ENCODE measurements around the gene DCAKD. TPM values are rescaled to one million over a fixed set of nuclear protein-coding genes. Genes with fewer than 3 reads are reported as not detected.

DCAKD gene
- total and polyA plus RNA-seq, 2 donors (not counting 1 experiment from before 2014, with no cell fraction given) = 21.8 to 41.5 TPM

DNA sequence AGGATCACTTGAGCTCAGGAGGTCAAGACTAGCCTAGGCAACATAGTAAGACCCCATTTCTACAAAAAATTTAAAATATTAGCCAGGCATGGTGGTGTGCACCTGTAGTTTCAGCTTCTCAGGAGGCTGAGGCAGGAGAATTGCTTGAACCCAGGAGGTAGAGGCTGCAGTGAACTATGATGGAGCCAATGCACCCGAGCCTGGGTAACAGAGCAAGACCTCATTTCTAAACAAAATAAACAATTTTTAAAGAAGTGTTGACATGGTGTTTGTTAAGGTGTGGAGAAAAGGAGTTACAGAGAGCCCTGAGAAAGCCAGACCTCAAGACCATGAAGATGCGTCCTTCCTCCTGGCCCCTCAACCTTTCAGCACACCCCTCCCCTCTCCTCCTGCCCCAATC is 45.7 kb downstream of the DCAKD start:
- H3K27ac ChIP-seq (ENCODE audit: insufficient read depth, low read length) = no peak overlapping the region
- H3K79me2 ChIP-seq (ENCODE audit: control insufficient read depth, insufficient read depth, low read length) = no peaks in the 10 kb centered on the region
- TF ChIP-seq CTCF (conservative IDR thresholded peaks at IDR 0.05 in 1 of 2, IDR thresholded peaks at IDR 0.05 in 1 of 2; ENCODE audit: low read depth in 1 of 2, low read length in 2 of 2) = no peak
- TF ChIP-seq EZH2 (IDR thresholded peaks at IDR 0.05; ENCODE audit: low read length, missing control alignments) = no peak
- no peak overlapping the region for H2AFZ ChIP-seq (ENCODE audit: low read length)
- H3K4me3 ChIP-seq (replicated peaks in 1 of 4; ENCODE audit: control extremely low read depth in 1 of 4, insufficient read depth in 1 of 4, low read depth in 3 of 4, low read length in 4 of 4) = no peak overlapping the region
- no peaks in the 10 kb centered on the region for H3K9me3 ChIP-seq (ENCODE audit: control insufficient read depth, insufficient read depth, low read depth, low read length)
- no peaks in the 10 kb centered on the region for H3K4me1 ChIP-seq (ENCODE audit: control insufficient read depth, extremely low read depth, insufficient read depth, low read length)
- H3K4me2 ChIP-seq (ENCODE audit: extremely low read depth, insufficient read depth, low read length) = no peak overlapping the region
- no peak overlapping the region for H3K9ac ChIP-seq (ENCODE audit: insufficient read depth, low read length)
- peaks cover 10% of the 10 kb centered on the region for H3K27me3 ChIP-seq (ENCODE audit: control insufficient read depth, insufficient read depth, low read length)
- no peak for DNase-seq (ENCODE audit: low read depth in 2 of 2)
- no peaks in the 10 kb centered on the region for H3K36me3 ChIP-seq (ENCODE audit: control insufficient read depth, insufficient read depth, low read length)
- no peaks in the 10 kb centered on the region for H4K20me1 ChIP-seq (ENCODE audit: control insufficient read depth, extremely low read depth, insufficient read depth, low read length)

- Histone ChIP-seq H2AFZ (ENCODE audit: low read length) (no peak overlapping the region), H3K27ac (ENCODE audit: insufficient read depth, low read length) (no peak overlapping the region), H3K4me1 (ENCODE audit: control insufficient read depth, extremely low read depth, insufficient read depth, low read length) (no peaks in the 10 kb centered on the region), H3K27me3 (ENCODE audit: control insufficient read depth, insufficient read depth, low read length) (peaks cover 10% of the 10 kb centered on the region), H3K9ac (ENCODE audit: insufficient read depth, low read length) (no peak overlapping the region), H3K79me2 (ENCODE audit: control insufficient read depth, insufficient read depth, low read length) (no peaks in the 10 kb centered on the region), H4K20me1 (ENCODE audit: control insufficient read depth, extremely low read depth, insufficient read depth, low read length) (no peaks in the 10 kb centered on the region), H3K4me2 (ENCODE audit: extremely low read depth, insufficient read depth, low read length) (no peak overlapping the region), H3K36me3 (ENCODE audit: control insufficient read depth, insufficient read depth, low read length) (no peaks in the 10 kb centered on the region), H3K4me3 (replicated peaks in 1 of 4; ENCODE audit: control extremely low read depth in 1 of 4, insufficient read depth in 1 of 4, low read depth in 3 of 4, low read length in 4 of 4) (no peak overlapping the region), H3K9me3 (ENCODE audit: control insufficient read depth, insufficient read depth, low read depth, low read length) (no peaks in the 10 kb centered on the region)
- TF ChIP-seq EZH2 (IDR thresholded peaks at IDR 0.05; ENCODE audit: low read length, missing control alignments) (no peak), CTCF (conservative IDR thresholded peaks at IDR 0.05 in 1 of 2, IDR thresholded peaks at IDR 0.05 in 1 of 2; ENCODE audit: low read depth in 1 of 2, low read length in 2 of 2) (no peak)
- DNase-seq (ENCODE audit: low read depth in 2 of 2) = no peak
Observed at GRCh38 chr17:45004388-45004787, 47.0 kb downstream of the DCAKD start.

- no peak for DNase-seq (ENCODE audit: low read depth in 2 of 2)
- Histone ChIP-seq H2AFZ (ENCODE audit: low read length) (no peak overlapping the region), H3K9me3 (ENCODE audit: control insufficient read depth, insufficient read depth, low read depth, low read length) (no peaks in the 10 kb centered on the region), H3K27ac (ENCODE audit: insufficient read depth, low read length) (no peak overlapping the region), H3K27me3 (ENCODE audit: control insufficient read depth, insufficient read depth, low read length) (peaks cover 10% of the 10 kb centered on the region), H3K4me3 (replicated peaks in 1 of 4; ENCODE audit: control extremely low read depth in 1 of 4, insufficient read depth in 1 of 4, low read depth in 3 of 4, low read length in 4 of 4) (no peak overlapping the region), H3K79me2 (ENCODE audit: control insufficient read depth, insufficient read depth, low read length) (no peaks in the 10 kb centered on the region), H3K4me1 (ENCODE audit: control insufficient read depth, extremely low read depth, insufficient read depth, low read length) (no peaks in the 10 kb centered on the region), H3K9ac (ENCODE audit: insufficient read depth, low read length) (no peak overlapping the region), H4K20me1 (ENCODE audit: control insufficient read depth, extremely low read depth, insufficient read depth, low read length) (no peaks in the 10 kb centered on the region), H3K36me3 (ENCODE audit: control insufficient read depth, insufficient read depth, low read length) (no peaks in the 10 kb centered on the region), H3K4me2 (ENCODE audit: extremely low read depth, insufficient read depth, low read length) (no peak overlapping the region)
- no peak for TF ChIP-seq CTCF (conservative IDR thresholded peaks at IDR 0.05 in 1 of 2, IDR thresholded peaks at IDR 0.05 in 1 of 2; ENCODE audit: low read depth in 1 of 2, low read length in 2 of 2)
- TF ChIP-seq EZH2 (IDR thresholded peaks at IDR 0.05; ENCODE audit: low read length, missing control alignments) = no peak
Observed at GRCh38 chr17:45003877-45004276, 47.6 kb downstream of the DCAKD start.

Measured in fibroblast of lung (primary cell).